CD4-positive, alpha-beta T cell treated with Interleukin-21 for 1 hour (primary cell): ENCODE measurements around the gene TMEM258.

Source experiments
- DNase-seq: peaks from one replicate; pipeline ENCODE4 v3.0.0-alpha.2; 2020

TMEM258 gene

DNA sequence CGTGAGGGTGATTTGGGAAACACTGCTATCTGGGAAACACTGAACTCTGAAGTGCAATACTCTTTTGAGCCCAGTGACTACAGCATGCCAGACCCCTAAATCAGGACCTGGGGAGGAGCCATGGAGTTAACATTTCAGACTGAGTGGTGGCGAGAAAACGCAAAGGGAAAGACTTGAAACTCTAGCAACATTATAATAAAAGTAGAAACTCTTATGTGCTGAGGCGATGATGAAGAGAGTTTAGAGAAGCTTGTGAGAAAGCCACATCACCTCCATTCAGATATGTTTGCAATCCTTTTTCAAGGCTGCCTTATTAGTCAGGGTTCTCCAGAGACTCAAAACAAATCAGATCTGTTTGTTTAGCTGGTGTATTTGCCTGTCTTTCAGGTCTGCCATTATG, 2.2 kb upstream of the TMEM258 start:
- no peak for DNase-seq

DNA sequence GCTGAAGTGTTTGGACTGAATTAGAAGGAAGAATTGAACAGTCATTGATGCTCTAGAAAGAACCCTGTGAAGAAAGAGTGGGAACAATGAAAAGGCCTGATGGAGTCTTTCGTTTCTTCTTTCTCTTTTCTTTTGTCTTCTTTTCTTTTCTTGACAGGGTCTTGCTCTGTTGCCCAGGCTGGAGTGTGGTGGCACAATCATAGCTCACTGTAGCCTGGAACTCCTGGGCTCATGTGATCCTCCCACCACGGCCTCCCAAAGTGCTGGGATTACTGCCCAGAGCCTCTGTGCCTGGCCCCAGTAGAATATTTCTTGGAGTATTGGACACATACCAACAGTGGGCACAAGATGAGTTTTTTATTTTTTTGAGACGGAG, 1.4 kb upstream of the TMEM258 start:
- DNase-seq, result no peak

GRCh38 chr11:61793083-61793828, 857 bp upstream of the TMEM258 start:
- DNase-seq, result no peak

DNA sequence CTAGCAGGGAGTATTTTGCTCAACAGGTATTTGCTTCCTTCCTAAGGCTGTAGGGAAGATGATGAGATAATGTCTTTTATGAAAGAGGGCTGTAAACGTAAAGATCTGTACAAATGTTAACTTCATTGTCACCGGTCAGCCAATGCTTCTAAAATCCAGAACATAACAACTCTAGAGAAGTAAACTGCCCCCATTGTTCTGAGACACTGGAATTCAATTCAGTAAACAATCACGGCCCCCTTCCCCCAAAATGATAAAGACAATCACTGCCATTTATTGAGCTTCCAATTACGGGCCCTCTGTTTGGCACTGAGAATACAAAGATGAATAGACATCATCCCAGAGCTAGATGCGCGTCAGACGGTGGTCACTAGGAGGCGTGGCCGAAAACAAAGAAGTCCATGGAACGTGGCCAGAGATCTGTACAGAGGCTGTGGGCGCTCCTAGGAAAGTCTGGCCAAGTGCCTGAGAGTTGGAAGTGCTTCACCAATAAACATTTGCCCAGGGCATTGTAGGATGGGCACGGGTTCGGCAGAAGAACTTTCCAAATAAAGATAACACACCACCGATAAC, 576 bp downstream of the TMEM258 start:
- peak; percentile 62 for DNase-seq

DNA sequence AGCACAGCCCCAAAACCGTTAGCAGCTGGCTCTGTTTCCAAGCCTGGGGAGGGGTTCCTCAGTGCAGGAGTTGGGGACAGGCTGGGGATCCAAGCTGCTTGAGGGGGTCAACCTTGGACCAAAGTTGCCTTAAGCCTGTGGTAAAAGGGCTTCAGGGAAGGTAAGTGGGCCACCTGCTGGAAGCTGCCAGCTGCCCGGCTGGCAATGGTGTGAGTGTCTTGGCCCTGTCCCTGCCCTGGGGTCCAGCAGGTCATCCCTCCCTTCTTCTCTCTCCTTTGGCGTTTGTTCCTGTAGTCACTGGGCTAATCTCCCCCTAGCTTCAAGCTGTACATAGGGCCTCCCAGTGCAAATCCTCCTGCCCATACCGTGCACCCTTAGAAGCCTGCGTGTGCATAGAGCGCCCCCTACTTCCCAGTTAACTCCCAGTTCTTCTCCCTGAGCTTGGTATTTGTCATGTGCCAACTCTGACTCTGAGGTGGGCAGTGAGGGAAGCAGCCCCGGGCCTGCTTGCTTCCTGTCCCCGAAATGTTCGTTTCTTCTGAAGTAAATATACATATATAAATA, 4.4 kb downstream of the TMEM258 start:
- peak; percentile 24 for DNase-seq

DNA sequence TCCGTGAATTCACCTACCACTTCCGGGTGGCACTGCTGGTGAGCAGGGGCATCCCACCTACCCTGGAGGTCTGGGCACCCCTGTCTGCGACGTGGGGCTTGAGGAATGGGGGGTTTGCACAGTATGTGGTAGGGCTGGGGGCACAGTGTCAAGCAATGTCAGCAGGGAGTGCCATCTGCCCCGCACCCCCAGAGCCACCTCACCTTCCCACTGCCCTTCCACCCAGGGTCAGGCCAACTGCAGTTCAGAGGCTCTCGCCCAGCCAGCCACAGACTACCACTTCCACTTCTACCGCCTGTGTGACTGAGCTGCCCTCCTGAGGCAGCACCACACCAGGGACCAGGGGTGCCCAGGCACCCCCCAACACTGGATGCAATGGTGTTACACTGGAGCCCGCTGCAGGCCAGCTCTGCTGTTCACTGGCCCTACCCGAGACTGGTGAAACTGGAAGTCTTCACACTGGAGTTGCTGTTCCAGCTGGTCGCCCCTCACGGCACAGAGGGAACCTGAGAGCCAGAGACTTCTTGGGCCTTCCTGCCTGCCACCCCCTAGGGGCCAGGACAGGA, 6.5 kb downstream of the TMEM258 start:
- no peak for DNase-seq

- no peak for DNase-seq
Observed at GRCh38 chr11:61784506-61784805, 7.9 kb downstream of the TMEM258 start.

- DNase-seq, result no peak
Observed at GRCh38 chr11:61783717-61784505, 8.5 kb downstream of the TMEM258 start.

DNA sequence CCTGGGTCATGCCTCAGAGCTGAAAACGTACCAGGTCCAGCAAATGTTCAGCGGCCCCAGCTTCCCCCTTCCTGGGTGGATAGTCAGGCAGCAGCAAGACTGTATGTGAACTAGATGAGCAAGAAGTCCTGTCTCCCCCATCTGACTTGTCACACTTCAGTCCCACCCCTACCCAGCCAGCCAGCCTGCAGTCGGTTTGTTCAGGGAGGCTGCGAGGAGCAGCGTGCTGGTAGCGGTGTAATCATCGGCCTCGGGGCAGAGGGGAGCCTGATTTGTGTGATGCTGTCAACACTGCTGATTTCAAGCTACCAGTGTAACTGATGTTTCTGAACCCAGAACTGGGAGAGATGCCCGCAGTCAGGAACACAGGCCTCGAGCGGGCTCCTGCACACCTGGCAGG, 9.6 kb downstream of the TMEM258 start:
- DNase-seq, result no peak

DNA sequence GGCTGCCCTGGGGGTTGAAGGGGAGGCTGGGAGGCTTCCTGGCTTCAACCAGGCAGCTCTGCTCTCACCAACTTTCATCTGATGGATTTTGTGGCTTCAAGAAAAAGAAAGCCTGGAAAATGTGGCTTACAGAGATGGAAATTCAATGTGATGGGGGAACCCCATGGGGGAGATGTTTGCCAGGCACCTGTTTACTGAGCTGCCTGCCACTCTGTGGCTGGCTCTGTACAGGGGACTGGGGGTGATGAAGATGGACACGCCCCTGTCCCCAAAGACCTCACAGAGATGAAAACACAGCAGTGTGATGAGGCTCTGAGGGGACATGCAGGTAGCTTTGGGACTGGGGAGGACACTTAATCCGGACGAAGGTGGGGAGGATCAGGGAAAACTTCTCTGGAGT, 10.1 kb downstream of the TMEM258 start:
- DNase-seq, result no peak

GRCh38 chr11:61781585-61781984, 10.8 kb downstream of the TMEM258 start:
- no peak for DNase-seq

GRCh38 chr11:61780581-61781162, 11.7 kb downstream of the TMEM258 start:
- DNase-seq, result no peak

- no peak for DNase-seq
Observed at GRCh38 chr11:61779666-61780525, 12.5 kb downstream of the TMEM258 start.

- no peak for DNase-seq
Observed at GRCh38 chr11:61778920-61779650, 13.3 kb downstream of the TMEM258 start.

DNA sequence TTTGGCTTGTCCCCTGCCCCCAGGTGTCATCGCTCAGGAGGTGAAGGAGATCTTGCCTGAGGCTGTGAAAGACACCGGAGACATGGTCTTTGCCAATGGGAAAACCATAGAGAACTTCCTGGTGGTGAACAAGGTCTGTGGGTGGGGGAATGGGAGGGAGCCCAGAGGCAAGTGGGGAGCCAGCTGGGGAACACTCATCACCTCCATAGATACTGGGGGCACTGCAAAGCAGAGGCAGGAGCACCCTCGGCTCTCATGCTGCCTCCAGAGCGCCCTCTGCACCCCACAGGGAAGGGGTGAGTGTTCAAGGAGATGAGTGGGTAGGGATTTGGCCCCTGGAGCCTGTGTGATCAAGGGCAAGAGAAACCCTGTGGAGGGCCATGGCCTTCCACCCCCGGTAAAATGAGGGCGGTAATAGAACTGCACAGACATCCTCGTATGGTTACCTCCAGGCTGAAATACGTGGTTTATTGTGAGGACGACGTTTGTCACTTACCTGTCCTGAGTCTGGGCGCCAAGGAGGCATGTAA, 14.0 kb downstream of the TMEM258 start:
- DNase-seq, result no peak

DNA sequence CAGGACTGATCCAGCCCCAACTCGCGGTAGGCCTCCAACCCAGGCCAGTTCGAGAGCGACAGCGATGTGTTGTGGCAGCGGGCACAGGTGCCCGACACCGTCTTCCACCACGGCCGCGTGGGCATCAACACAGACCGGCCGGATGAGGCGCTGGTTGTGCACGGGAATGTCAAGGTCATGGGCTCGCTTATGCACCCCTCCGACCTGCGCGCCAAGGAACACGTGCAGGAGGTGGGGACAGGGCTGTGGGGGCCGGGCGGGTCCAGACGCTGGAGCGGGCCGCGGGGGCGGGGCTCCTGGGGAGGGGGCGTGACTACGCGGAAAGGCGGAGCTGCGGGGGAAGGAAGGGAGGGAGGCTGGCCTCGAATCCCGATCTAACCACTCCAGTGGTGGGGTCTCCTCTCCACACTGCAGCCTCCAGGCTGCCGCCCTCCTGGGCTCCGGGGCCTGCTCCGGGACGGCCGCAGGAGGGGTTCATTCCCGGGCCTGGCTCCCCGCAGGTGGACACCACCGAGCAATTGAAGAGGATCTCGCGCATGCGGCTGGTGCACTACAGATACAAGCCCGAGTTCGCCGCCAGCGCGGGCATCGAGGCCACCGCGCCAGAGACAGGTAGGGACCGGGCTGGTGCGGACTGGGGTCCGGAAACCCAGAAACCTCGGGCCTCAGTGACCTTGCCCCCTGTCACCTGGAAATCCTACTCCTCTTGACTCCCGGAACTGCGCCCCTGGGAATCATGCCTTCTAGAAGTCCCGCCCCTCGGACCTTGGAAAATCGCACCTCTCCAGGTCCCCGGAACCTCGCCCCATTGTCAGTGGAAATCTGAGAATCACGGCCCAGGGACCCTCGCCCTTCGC, 14.9 kb downstream of the TMEM258 start:
- peak; percentile 79 for DNase-seq

DNA sequence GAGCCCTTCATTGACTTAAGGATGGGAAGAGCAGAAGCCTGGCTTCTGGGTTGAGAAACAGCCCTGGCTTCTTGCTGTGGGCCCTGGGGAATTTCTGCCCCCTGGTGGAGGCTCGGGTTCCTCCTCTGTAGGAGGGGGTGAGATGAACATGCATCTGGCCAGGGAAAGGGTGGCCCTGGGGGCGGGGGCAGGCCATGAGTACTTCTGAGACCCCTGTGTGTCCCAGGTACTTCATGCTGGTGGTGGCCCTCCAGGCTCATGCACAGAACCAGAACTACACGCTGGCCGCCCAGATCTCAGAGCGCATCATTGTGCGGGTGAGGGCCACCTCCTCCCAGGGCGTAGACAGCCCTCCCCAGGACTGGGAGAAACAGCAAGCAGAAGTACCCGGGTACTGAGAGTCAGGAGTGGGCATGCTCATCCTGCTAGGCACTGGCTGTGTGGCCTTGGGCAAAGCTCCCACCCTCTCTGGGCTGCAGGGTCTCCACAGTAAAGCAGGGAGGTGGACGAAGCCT, 15.8 kb downstream of the TMEM258 start:
- DNase-seq, result peak; percentile 53

- peak; percentile 32 for DNase-seq
Observed at GRCh38 chr11:61775606-61776554, 16.5 kb downstream of the TMEM258 start.

DNA sequence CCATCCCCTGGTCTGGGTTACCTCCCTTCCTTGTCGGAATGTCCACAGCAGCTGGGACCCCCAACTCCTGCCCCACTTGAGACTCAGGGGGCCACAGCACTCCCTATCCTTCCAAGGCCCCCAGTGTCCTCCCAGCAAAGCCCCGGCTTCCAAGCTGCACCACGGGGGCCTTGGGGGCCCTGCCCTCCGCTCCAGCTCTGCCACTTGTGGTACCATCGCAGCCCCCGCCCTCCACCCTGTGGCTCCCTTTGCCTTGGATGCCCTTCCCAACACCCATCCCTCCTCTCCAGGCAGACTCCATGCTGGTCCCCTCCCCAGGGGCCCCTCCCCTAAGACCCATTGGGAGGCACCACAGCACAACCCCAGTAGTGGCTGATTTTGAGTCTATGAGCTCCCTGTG, 17.3 kb downstream of the TMEM258 start:
- DNase-seq, result no peak
